Measurements from ENCODE around the gene SGF29.
"Not testable (repeated sequence)": the region's sequence is repeated elsewhere in the genome, so short reads cannot be mapped to it uniquely, and the experiment has no call there.

Gene SGF29

DNA sequence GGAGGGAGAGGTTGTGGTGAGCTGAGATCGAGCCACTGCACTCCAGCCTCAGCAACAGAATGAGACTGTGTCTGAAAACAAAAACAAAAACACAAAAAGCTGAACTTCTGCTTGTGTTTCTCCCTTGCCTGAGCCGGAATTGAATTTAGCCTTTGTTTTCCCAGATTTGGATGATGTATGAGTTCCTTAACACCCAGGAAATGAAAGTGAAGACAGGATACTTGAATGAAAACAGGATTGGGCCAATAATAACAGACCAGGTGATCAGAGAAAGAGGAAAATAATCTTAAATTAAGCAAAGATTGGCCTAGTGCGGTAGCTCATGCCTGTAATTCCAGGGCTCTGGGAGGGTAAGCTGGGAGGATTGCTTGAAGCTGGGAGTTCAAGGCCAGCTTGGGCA is 13.4 kb upstream of the SGF29 start:
- no peaks in the 10 kb centered on the region for H3K9me3 ChIP-seq (ENCODE audit: insufficient read depth, low read length)
- no peaks in the 10 kb centered on the region for H4K20me1 ChIP-seq (ENCODE audit: insufficient read depth, low read length)
- H3K27me3 ChIP-seq (ENCODE audit: low read depth, low read length) = no peaks in the 10 kb centered on the region
- no peaks in the 10 kb centered on the region for H3K79me2 ChIP-seq (ENCODE audit: low read length)
- H3K4me3 ChIP-seq (ENCODE audit: low read length) = no peak overlapping the region
- no peaks in the 10 kb centered on the region for H3K36me3 ChIP-seq (replicated peaks; ENCODE audit: low read depth, low read length)
- no peak overlapping the region; the same call in 1 of the 2 replicates for H3K4me2 ChIP-seq (ENCODE audit: low read length)
- peaks cover 75% of the 10 kb centered on the region for H3K4me1 ChIP-seq (ENCODE audit: low read length)
- no peak overlapping the region for H3K9ac ChIP-seq (ENCODE audit: low read length)
- H2AFZ ChIP-seq (ENCODE audit: low read depth, low read length) = no peak overlapping the region
- peak overlapping the region; percentile 25; the same call in 1 of the 2 replicates for H3K27ac ChIP-seq (ENCODE audit: low read length)
- no peak for TF ChIP-seq EZH2phosphoT487 (IDR thresholded peaks at IDR 0.05; ENCODE audit: low read depth)
- TF ChIP-seq, protein P1, sequence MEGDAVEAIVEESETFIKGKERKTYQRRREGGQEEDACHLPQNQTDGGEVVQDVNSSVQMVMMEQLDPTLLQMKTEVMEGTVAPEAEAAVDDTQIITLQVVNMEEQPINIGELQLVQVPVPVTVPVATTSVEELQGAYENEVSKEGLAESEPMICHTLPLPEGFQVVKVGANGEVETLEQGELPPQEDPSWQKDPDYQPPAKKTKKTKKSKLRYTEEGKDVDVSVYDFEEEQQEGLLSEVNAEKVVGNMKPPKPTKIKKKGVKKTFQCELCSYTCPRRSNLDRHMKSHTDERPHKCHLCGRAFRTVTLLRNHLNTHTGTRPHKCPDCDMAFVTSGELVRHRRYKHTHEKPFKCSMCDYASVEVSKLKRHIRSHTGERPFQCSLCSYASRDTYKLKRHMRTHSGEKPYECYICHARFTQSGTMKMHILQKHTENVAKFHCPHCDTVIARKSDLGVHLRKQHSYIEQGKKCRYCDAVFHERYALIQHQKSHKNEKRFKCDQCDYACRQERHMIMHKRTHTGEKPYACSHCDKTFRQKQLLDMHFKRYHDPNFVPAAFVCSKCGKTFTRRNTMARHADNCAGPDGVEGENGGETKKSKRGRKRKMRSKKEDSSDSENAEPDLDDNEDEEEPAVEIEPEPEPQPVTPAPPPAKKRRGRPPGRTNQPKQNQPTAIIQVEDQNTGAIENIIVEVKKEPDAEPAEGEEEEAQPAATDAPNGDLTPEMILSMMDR (IDR thresholded peaks at IDR 0.05; ENCODE audit: low read depth, low read length) = no peak

DNA sequence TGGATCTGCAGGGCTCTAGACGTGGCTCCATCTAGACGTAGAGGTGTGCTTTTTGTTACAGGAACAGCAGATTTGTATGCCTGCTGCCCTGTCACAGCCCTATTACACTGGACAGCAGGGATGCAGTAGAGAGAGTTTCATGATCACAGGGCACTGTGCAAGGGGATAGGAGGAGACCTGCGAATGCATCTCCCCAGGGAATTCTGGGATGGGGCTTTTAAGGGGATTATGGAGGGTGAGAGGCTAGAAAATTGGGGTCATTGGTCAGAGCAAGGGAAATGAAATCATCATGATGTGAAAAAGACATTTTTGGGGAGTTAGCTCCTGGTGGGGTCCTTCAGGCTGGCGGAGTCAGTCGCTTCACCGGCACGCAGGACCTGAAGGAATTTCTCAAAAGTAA is 11.1 kb upstream of the SGF29 start:
- peak overlapping the region; percentile 61 for H3K9ac ChIP-seq (ENCODE audit: low read length)
- TF ChIP-seq, protein P1 (IDR thresholded peaks at IDR 0.05; ENCODE audit: low read depth, low read length) = no peak
- TF ChIP-seq EZH2phosphoT487 (IDR thresholded peaks at IDR 0.05; ENCODE audit: low read depth) = no peak
- no peaks in the 10 kb centered on the region for H3K9me3 ChIP-seq (ENCODE audit: insufficient read depth, low read length)
- H3K27ac ChIP-seq (ENCODE audit: low read length) = peak overlapping the region; percentile 88
- no peak overlapping the region; the same call in 1 of the 2 replicates for H2AFZ ChIP-seq (ENCODE audit: low read depth, low read length)
- H3K27me3 ChIP-seq (ENCODE audit: low read depth, low read length) = no peaks in the 10 kb centered on the region
- peaks cover 59% of the 10 kb centered on the region for H3K4me1 ChIP-seq (ENCODE audit: low read length)
- H3K79me2 ChIP-seq (ENCODE audit: low read length) = no peaks in the 10 kb centered on the region
- H3K4me2 ChIP-seq (ENCODE audit: low read length) = peak overlapping the region; percentile 83
- H3K36me3 ChIP-seq (replicated peaks; ENCODE audit: low read depth, low read length) = no peaks in the 10 kb centered on the region
- H4K20me1 ChIP-seq (ENCODE audit: insufficient read depth, low read length) = no peaks in the 10 kb centered on the region
- peak overlapping the region; percentile 64 for H3K4me3 ChIP-seq (ENCODE audit: low read length)

DNA sequence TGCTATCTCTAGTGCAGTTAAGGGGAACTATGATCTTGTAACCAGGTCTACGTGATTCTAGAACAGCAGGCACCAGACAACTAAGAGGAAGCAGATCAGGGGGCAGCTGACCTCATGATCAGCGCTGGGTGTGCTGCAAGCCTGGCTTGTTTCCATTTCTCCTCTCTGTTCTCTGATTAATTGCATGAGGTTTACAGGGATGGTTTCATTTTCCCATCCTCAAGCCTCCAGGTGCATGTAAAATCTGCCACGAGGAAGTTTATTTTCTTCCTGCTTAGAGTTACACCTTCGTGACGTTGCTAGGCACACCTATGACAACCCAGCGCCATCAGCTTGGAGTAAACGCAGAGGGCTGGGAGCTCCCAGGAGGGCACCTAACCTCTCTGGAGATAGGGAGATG is 10.6 kb upstream of the SGF29 start:
- H3K36me3 ChIP-seq (replicated peaks; ENCODE audit: low read depth, low read length) = no peaks in the 10 kb centered on the region
- H3K4me1 ChIP-seq (ENCODE audit: low read length) = peaks cover 62% of the 10 kb centered on the region
- no peaks in the 10 kb centered on the region for H3K9me3 ChIP-seq (ENCODE audit: insufficient read depth, low read length)
- peak overlapping the region; percentile 88 for H3K27ac ChIP-seq (ENCODE audit: low read length)
- TF ChIP-seq EZH2phosphoT487 (IDR thresholded peaks at IDR 0.05; ENCODE audit: low read depth) = no peak
- TF ChIP-seq, protein P1 (IDR thresholded peaks at IDR 0.05; ENCODE audit: low read depth, low read length) = no peak
- H3K79me2 ChIP-seq (ENCODE audit: low read length) = no peaks in the 10 kb centered on the region
- H3K4me3 ChIP-seq (ENCODE audit: low read length) = peak overlapping the region; percentile 64
- H3K4me2 ChIP-seq (ENCODE audit: low read length) = peak overlapping the region; percentile 83
- H3K9ac ChIP-seq (ENCODE audit: low read length) = peak overlapping the region; percentile 61; the same call in 1 of the 2 replicates
- no peaks in the 10 kb centered on the region for H4K20me1 ChIP-seq (ENCODE audit: insufficient read depth, low read length)
- H2AFZ ChIP-seq (ENCODE audit: low read depth, low read length) = no peak overlapping the region
- H3K27me3 ChIP-seq (ENCODE audit: low read depth, low read length) = no peaks in the 10 kb centered on the region

DNA sequence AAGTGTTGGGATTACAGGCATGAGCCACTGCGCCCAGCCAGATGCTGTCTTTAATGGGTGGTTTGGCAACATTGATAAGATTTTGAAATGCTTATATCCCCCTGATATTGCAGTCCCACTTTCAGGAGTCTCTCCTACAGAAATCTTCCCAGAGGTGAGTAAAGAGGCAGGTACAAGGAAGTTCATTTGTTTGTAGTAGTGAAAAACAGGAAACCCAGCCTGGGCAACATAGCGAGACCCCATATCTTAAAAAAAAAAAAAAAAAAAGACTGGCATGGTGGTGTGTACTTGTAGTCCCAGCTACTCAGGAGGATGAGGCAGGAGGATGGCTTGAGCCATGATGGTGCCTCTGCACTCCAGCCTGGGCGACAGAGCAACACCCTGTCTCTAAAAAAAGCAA is 8.7 kb upstream of the SGF29 start:
- no peaks in the 10 kb centered on the region for H4K20me1 ChIP-seq (ENCODE audit: insufficient read depth, low read length)
- H3K4me2 ChIP-seq (ENCODE audit: low read length) = no peak overlapping the region
- H3K4me1 ChIP-seq (ENCODE audit: low read length) = peaks cover 55% of the 10 kb centered on the region
- TF ChIP-seq, protein P1 (IDR thresholded peaks at IDR 0.05; ENCODE audit: low read depth, low read length) = no peak
- no peak for TF ChIP-seq EZH2phosphoT487 (IDR thresholded peaks at IDR 0.05; ENCODE audit: low read depth)
- no peaks in the 10 kb centered on the region for H3K79me2 ChIP-seq (ENCODE audit: low read length)
- H3K9ac ChIP-seq (ENCODE audit: low read length) = no peak overlapping the region
- H3K36me3 ChIP-seq (replicated peaks; ENCODE audit: low read depth, low read length) = no peaks in the 10 kb centered on the region
- no peak overlapping the region for H3K4me3 ChIP-seq (ENCODE audit: low read length)
- no peak overlapping the region for H3K27ac ChIP-seq (ENCODE audit: low read length)
- H3K27me3 ChIP-seq (ENCODE audit: low read depth, low read length) = no peaks in the 10 kb centered on the region
- H2AFZ ChIP-seq (ENCODE audit: low read depth, low read length) = no peak overlapping the region
- no peaks in the 10 kb centered on the region for H3K9me3 ChIP-seq (ENCODE audit: insufficient read depth, low read length)

DNA sequence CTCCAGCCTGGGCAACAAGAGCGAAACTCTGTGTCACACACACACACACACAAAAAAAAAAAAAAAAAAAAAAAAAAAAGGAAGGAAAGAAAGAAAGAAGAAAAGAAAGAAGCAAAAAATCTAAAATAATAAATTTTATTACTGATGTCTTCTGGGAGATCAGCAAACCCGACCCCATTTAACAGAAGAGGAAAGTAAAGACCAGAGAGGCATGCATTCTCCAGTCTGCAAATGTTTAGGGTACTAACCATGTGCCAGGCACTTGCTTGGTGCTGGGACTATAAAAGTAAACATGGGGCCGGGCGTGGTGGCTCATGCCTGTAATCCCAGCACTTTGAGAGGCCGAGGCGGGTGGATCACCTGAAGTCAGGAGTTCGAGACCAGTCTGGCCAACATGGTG is 7.8 kb upstream of the SGF29 start:
- peaks cover 45% of the 10 kb centered on the region for H3K4me1 ChIP-seq (ENCODE audit: low read length)
- not testable (repeated sequence) for H4K20me1 ChIP-seq (ENCODE audit: insufficient read depth, low read length); H3K9ac ChIP-seq (ENCODE audit: low read length); H3K4me3 ChIP-seq (ENCODE audit: low read length); H2AFZ ChIP-seq (ENCODE audit: low read depth, low read length); H3K9me3 ChIP-seq (ENCODE audit: insufficient read depth, low read length); H3K4me2 ChIP-seq (ENCODE audit: low read length); H3K36me3 ChIP-seq (replicated peaks; ENCODE audit: low read depth, low read length); H3K27ac ChIP-seq (ENCODE audit: low read length); H3K79me2 ChIP-seq (ENCODE audit: low read length); H3K27me3 ChIP-seq (ENCODE audit: low read depth, low read length)

All from OCI-LY3 (cell line).